HG02678 (cell line): ENCODE measurements around the gene ITGBL1.

Experiments used
- ATAC-seq: cut with Tn5 transposase; IDR thresholded peaks from one replicate; pipeline ENCODE4 v1.9.1; 2021; ENCODE audit warnings: mild to moderate bottlenecking, moderate library complexity; ENCODE audit not compliant: unreplicated experiment

The ITGBL1 gene

GRCh38 chr13:101554420-101555125 is 102.1 kb downstream of the ITGBL1 start:
- ATAC-seq = no peak

DNA sequence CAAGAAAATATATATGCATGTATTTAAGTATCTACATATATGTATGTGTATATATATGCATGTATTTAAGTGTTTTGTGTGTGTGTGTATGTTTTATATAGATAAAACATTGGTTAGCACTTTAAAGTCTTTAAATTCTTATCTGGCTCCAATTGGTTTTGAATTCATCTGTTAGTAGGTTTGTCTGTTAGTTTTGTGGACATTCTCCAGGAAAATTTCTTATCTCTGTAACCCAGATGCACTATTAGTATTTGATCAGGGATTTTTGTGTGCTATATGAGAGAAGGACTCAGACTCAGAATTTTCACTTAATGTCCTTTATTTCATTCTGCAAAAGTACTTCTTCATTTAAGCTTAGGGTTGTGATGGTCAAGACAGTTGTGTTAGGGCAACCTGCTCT is 103.1 kb downstream of the ITGBL1 start:
- ATAC-seq = no peak

- ATAC-seq = no peak
Observed at GRCh38 chr13:101556676-101557123, 104.2 kb downstream of the ITGBL1 start.

DNA sequence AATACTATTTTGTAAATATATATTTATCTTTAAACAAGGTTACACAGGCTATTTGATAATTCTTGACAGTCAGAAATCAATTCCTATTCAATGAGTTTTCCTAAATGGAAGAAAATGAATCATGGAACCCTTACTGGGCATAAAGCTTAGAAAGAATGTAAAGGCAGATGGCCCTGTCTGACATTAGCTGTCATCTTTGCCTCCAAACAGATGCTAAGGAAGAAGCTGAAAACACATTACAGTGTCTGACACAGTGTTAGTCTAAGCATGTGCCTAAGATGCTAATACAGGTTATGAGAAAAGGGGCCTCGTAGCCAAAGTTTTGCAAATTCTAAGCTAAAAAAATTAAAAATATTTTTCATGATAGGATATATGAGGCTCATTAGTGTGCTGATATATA is 112.8 kb downstream of the ITGBL1 start:
- ATAC-seq = no peak

GRCh38 chr13:101567841-101568240 is 115.4 kb downstream of the ITGBL1 start:
- no peak for ATAC-seq

DNA sequence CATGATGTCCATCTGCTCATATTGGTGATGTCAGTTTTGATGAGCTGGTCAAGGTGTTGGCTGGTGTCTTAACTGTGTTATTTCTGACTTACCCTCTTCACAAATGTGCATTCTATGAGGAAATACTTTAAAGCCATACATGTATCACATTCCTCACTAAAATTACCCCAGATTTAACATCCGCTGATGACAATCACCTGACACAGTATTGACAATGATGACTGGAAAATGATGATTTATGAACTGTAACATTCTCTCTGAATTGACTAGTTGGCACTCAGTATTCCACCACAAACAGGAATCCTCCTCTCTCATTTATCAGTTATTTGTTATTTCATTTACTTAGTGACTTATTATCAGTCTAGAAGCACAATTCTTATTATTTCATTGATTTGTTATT is 117.3 kb downstream of the ITGBL1 start:
- ATAC-seq = no peak

DNA sequence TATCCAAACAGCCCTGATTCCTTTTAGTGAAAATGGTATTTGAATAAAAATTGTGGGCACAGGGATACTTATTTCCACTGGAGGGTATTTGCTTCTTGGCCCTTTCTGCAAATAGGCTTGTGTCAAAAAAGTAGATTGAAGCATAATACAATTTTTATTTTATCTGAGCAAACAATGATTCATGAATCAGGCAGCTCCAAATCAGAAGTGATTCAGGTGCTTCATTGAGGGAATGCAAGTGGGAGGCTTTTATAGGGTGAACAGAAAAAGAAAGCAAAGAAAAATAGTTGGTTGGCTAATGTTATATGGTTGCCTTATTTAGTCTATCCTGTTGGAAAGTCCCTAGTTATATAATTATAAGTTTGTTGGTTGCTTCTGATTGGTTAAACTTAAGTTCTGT is 117.9 kb downstream of the ITGBL1 start:
- ATAC-seq = no peak

DNA sequence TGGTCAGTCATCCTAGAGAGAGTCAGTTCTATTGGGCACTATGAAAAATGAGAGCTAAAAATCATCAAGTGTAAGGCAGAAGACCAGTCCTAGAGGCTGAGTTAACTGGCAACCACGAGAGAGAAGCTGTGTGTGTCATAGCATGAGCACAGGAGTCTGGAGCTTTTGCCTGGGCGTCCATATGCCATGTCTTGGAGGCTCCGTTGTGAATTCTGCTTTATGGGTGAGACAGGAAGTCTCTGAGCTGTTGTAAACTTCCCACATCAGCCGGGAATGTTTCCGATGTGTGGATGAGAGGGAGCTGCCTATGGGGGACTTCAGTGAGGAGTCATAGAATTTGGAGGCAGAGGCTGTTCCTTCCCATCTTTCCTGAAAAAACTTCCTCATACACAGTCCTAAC is 120.0 kb downstream of the ITGBL1 start:
- no peak for ATAC-seq

DNA sequence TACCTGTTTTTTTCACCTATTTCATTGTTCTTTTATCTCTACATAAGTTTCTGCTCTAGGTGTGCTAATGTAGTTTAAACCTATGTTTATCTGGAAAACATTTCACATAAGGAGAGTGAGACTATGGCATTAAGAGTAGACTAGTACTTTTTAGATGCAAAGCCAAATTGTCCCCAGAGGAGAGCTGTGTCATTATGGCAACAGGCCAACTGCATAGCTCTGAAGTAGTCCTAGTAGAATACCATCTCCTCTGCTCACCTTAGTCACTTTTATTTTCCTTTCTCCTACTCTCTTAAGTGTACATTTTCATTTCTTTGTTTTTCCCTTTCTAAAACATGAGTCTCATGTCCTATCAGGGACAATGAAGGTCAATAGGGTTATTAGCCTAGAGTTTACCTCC is 123.1 kb downstream of the ITGBL1 start:
- ATAC-seq = no peak

DNA sequence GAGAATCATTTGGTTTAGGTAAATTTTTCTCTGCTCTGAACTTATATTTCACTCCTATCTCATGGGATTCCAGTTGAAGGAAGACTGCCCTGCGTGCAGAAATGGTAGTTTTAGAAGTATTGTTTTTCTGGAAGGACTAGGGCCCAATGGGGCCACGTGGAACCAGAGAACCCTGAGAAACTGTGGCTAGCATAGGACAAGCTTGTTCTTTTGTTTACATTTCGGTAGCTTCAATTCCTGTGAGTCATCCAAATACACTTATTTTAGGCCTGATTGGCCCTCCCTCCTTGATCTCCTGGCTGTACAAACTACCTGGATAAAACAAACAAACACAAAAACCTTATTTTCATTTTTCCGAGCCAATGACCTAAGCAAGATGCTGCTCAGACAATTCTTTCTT is 124.0 kb downstream of the ITGBL1 start:
- no peak for ATAC-seq

- no peak for ATAC-seq
Observed at GRCh38 chr13:101576977-101577376, 124.5 kb downstream of the ITGBL1 start.

GRCh38 chr13:101579281-101579802 is 126.9 kb downstream of the ITGBL1 start:
- no peak for ATAC-seq

DNA sequence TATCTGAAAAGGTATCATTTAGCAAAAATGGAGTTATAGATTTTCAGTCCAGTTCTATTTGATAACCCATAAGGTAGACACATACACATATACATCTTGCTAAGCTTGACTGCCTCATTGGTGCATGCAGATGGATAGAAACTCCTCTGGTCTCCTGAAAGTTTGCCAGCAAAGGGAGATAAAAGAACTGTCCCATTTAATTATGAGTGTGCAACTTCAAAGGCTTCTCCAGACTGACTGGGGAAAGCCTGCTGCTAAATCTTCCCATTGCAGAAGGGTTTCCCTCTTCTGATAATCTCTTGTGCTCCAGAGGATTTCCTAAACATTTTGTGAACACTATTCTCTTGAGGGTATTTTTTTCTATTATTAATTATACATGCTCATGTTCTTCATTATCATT is 131.9 kb downstream of the ITGBL1 start:
- ATAC-seq = no peak

DNA sequence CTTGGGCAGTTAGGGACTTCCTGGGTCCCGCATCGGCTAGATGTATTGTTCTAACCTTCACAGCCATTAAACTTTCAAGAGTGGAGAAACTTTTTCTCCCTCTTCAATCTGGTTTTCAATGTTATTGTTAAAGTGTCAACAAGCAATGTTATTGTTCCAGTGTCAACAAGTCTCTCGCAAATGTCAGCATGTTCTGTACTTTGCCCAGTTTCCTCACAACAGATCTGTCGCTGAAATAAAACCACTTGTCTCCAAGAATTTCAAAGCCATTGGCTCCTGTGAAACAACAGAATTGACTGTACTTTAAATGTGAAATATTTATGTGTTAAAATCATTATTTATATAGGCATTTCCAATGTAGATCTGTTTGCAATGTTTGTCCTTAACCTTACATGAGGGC is 138.0 kb downstream of the ITGBL1 start:
- ATAC-seq = no peak

DNA sequence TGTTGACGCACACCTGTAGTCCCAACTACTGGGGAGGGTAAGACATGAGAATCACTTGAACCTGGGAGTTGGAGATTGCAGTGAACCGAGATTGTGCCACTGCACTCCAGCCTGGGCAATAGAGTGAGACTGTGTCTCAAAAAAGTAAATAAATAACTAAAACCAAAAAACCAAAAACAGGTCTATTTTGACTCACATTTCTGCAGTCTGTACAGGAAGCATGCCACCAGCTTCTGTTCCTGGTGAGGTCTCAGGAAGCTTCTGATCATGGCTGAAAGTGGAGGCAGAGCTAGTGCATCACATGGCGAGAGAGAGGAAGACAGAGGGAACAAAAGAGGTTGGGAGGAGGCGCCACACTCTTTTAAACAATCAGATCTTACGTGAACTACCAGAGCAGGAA is 142.5 kb downstream of the ITGBL1 start:
- ATAC-seq = peak; percentile 47

DNA sequence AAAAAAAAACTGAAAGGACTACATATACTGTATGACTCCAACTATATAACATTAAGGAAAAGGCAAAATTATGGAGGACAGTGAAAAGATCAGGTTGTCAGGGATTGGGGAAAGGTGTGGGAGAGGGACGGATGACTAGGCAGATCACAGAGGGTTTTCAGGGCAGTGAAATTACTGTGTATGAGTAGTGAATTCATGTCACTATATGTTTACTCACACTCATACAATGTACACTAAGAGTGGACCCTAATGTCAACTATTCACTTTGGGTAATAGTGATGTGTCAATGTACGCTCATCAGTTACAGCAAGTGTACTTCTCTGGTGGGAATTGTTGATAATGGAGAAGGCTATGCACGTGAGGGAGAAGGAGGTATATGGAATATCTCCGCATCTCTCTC is 144.3 kb downstream of the ITGBL1 start:
- no peak for ATAC-seq

GRCh38 chr13:101611491-101612475 is 159.3 kb downstream of the ITGBL1 start:
- ATAC-seq = no peak

GRCh38 chr13:101612735-101613134 is 160.3 kb downstream of the ITGBL1 start:
- ATAC-seq = no peak

DNA sequence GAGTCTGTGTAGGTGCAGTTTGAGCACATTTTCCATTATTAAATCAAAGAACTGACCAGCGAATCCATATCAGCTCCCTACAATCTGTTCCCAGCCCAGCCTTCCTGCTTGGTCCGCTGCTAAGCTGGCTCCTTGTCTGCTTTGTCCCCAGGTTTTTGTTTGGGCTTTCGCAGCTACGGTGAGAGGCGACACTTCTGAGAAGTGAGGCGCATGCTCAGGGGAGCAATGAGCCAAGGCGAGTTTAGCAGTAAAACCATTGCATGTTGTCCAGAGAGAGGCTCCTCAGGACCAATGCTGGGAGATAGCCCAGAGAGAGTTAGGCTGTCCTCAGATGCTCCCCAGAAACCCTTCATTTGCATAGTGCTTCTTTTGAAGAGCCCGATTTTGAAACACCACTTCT is 162.0 kb downstream of the ITGBL1 start:
- ATAC-seq = no peak

GRCh38 chr13:101618440-101619187 is 166.1 kb downstream of the ITGBL1 start:
- no peak for ATAC-seq

DNA sequence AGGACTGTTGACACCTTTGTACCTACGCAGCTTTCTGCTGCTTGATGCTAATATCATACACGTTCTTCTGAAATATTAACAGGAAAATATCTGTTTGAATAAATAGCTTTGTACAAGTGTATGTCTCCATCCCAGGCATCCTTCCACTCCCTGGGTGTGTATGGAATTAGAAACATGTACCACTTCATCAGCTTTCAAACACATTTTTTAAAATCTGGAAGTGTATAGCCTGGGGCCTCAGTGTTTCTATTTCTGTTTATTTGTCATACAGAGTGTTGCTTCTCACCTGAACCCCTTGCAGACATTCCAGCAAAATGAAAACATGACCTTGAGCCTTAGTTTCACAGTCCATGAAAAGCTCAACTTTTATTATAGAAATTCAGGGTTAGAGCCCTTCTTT is 168.6 kb downstream of the ITGBL1 start:
- no peak for ATAC-seq
